ENCODE data around the gene EFTUD2.

DNA sequence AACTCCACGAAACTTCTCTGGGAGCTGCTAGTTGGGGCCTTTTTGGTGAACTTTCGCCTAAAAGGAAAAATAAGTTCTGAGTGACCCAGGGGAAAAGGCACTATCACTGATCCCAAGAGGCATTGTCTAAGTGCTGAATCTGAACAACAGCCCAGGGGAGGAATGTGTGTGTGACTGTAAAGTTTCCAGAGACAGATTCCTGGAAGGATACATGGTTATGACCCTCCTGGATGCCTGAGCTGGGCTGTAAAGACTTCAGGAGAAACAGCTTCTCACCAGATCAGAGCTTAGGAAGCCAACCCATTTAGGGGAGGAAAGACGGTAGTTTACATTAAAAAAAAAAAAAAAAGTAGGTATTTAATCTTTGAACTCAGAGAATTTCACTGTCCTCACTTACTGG, 31.4 kb downstream of the EFTUD2 start:
- TF ChIP-seq FOXA1 (IDR thresholded peaks at IDR 0.05), result no peak
- TF ChIP-seq, protein P1, sequence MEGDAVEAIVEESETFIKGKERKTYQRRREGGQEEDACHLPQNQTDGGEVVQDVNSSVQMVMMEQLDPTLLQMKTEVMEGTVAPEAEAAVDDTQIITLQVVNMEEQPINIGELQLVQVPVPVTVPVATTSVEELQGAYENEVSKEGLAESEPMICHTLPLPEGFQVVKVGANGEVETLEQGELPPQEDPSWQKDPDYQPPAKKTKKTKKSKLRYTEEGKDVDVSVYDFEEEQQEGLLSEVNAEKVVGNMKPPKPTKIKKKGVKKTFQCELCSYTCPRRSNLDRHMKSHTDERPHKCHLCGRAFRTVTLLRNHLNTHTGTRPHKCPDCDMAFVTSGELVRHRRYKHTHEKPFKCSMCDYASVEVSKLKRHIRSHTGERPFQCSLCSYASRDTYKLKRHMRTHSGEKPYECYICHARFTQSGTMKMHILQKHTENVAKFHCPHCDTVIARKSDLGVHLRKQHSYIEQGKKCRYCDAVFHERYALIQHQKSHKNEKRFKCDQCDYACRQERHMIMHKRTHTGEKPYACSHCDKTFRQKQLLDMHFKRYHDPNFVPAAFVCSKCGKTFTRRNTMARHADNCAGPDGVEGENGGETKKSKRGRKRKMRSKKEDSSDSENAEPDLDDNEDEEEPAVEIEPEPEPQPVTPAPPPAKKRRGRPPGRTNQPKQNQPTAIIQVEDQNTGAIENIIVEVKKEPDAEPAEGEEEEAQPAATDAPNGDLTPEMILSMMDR (IDR thresholded peaks at IDR 0.05; ENCODE audit: low read depth, low read length, missing input control), result no peak

Data from liver (tissue), 2 donors.